HEK293 (cell line): ENCODE data around the gene BIRC5.

ENCODE experiments used
- CTCF ChIA-PET: fragments of 350-600 bp; formaldehyde crosslinking; extraction: SDS; loops from one replicate; lab custom pipeline; 2021; ENCODE audit warnings: antibody characterized with exemption; lab: Yijun Ruan, JAX
- POLR2A ChIA-PET: fragments of 300-600 bp; formaldehyde crosslinking; extraction: SDS; loops from one replicate; lab custom pipeline; 2020; ENCODE audit warnings: antibody characterized with exemption, inconsistent platforms; lab: Yijun Ruan, JAX
- H3K27ac ChIP-seq: fragments of 200-500 bp; sonication (Bioruptor generic); 2 replicates; pipeline ENCODE4 v1.5.1; 2014; ENCODE audit warnings: low read depth, low read length, control low read depth, inconsistent platforms; ENCODE audit errors: extremely low read depth
- H3K36me3 ChIP-seq, 2 experiments: fragments of 200-500 bp in 1 of 2; sonication (Bioruptor generic) in 1 of 2; 1 replicate in 1 of 2; 2 replicates in 1 of 2; pipeline ENCODE4 v1.5.1; 2014 to 2017; ENCODE audit warnings: inconsistent platforms in 2 of 2, low read length in 2 of 2; ENCODE audit not compliant: control insufficient read depth in 2 of 2, insufficient read depth in 1 of 2
- H3K4me1 ChIP-seq: fragments of 200-500 bp; sonication (Bioruptor generic); 2 replicates; pipeline ENCODE4 v1.5.1; 2014; ENCODE audit warnings: mild to moderate bottlenecking, low read length, inconsistent platforms; ENCODE audit not compliant: control insufficient read depth, insufficient read depth
- H3K4me3 ChIP-seq: 2 replicates; pipeline ENCODE4 v1.5.1; 2011; ENCODE audit warnings: low read depth, mild to moderate bottlenecking, control low read depth, low read length, moderate library complexity
- H3K9me3 ChIP-seq: fragments of 200-500 bp; sonication (Bioruptor generic); 2 replicates; pipeline ENCODE4 v1.5.1; 2014; ENCODE audit warnings: low read depth, low read length, inconsistent platforms; ENCODE audit not compliant: control insufficient read depth, insufficient read depth
- ELK4 ChIP-seq: IDR thresholded peaks from 2 replicates; pipeline ENCODE4 v1.6.1; 2011; ENCODE audit warnings: mild to moderate bottlenecking, low read depth, low read length, borderline replicate concordance
- GLIS2 ChIP-seq: fragments of 450-650 bp; formaldehyde crosslinking; IDR thresholded peaks from 2 replicates; pipeline ENCODE4 v1.5.1; 2016; ENCODE audit warnings: missing biosample characterization, missing genetic modification characterization
- KLF9 ChIP-seq: fragments of 450-650 bp; formaldehyde crosslinking; IDR thresholded peaks from 2 replicates; pipeline ENCODE4 v1.5.1; 2016; ENCODE audit warnings: missing biosample characterization, missing genetic modification characterization, low read depth
- MZF1 ChIP-seq: fragments of 450-650 bp; formaldehyde crosslinking; IDR thresholded peaks from 2 replicates; pipeline ENCODE4 v1.5.1; 2017; ENCODE audit warnings: missing biosample characterization, missing genetic modification characterization, borderline replicate concordance
- YY2 ChIP-seq: fragments of 450-650 bp; formaldehyde crosslinking; IDR thresholded peaks from 2 replicates; pipeline ENCODE4 v1.5.1; 2016; ENCODE audit warnings: missing biosample characterization, missing genetic modification characterization
- ZBTB11 ChIP-seq: fragments of 450-650 bp; formaldehyde crosslinking; conservative IDR thresholded peaks from 2 replicates; pipeline ENCODE4 v1.5.1; 2016; ENCODE audit warnings: low read depth, missing biosample characterization, missing genetic modification characterization
- ZNF138 ChIP-seq: fragments of 450-650 bp; formaldehyde crosslinking; IDR thresholded peaks from 2 replicates; pipeline ENCODE4 v1.5.1; 2016; ENCODE audit warnings: missing biosample characterization, missing genetic modification characterization, borderline replicate concordance
- ZNF16 ChIP-seq: fragments of 450-650 bp; formaldehyde crosslinking; IDR thresholded peaks from 2 replicates; pipeline ENCODE4 v1.5.1; 2016; ENCODE audit warnings: low read depth, missing biosample characterization, missing genetic modification characterization
- ZNF549 ChIP-seq: fragments of 450-650 bp; IDR thresholded peaks from 2 replicates; pipeline ENCODE4 v1.5.1; 2018; ENCODE audit warnings: missing biosample characterization, missing genetic modification characterization, mild to moderate bottlenecking, inconsistent platforms, moderate library complexity
- ZNF654 ChIP-seq: fragments of 450-650 bp; formaldehyde crosslinking; IDR thresholded peaks from 2 replicates; pipeline ENCODE4 v1.5.1; 2016; ENCODE audit warnings: low read depth, missing biosample characterization, missing genetic modification characterization
- ZNF664 ChIP-seq: fragments of 450-650 bp; formaldehyde crosslinking; IDR thresholded peaks from 2 replicates; pipeline ENCODE4 v1.5.1; 2016; ENCODE audit warnings: missing biosample characterization, missing genetic modification characterization
- ZNF704 ChIP-seq: fragments of 450-650 bp; formaldehyde crosslinking; IDR thresholded peaks from 2 replicates; pipeline ENCODE4 v1.5.1; 2016; ENCODE audit warnings: missing biosample characterization, missing genetic modification characterization
- ZNF777 ChIP-seq: fragments of 450-650 bp; formaldehyde crosslinking; IDR thresholded peaks from 2 replicates; pipeline ENCODE4 v1.5.1; 2017; ENCODE audit warnings: missing biosample characterization, missing genetic modification characterization, borderline replicate concordance

Gene BIRC5

GRCh38 chr17:78266771-78267170 is 52.7 kb downstream of the BIRC5 start:
- ChIA-PET POLR2A (interaction anchor here (1.2 kb wide), 1 partner anchor 16 kb away, joined by 3 read pairs; no protein-coding TSS in a partner anchor), CTCF (no interaction called here)
- H3K4me1 ChIP-seq = peaks cover 8% of the 10 kb centered on the region; the same call in 1 of the 2 replicates

GRCh38 chr17:78267253-78268073 is 53.4 kb downstream of the BIRC5 start:
- H3K4me1 ChIP-seq = peaks cover 8% of the 10 kb centered on the region; the same call in 1 of the 2 replicates
- H3K9me3 ChIP-seq = no peaks in the 10 kb centered on the region
- no peak overlapping the region for H3K4me3 ChIP-seq
- no peaks in the 10 kb centered on the region for H3K36me3 ChIP-seq
- no peak overlapping the region for H3K27ac ChIP-seq
- TF ChIP-seq ZNF654 (tag by site-specific recombination) (no peak), GLIS2 (peak; percentile 14; the same call in 1 of the 2 replicates), KLF9 (no peak), ELK4 (no peak), MZF1 (tag by site-specific recombination) (no peak), YY2 (tag by site-specific recombination) (no peak), ZNF664 (tag by site-specific recombination) (no peak), ZNF138 (tag by site-specific recombination) (no peak)
- ChIA-PET POLR2A (interaction anchor here (1.2 kb wide), 2 partner anchors 11 to 17 kb away, joined by 3 read pairs; no protein-coding TSS in a partner anchor), CTCF (interaction anchor here (3.2 kb wide), 1 partner anchor 16 kb away, joined by 22 read pairs; no protein-coding TSS in a partner anchor)

More at GRCh38 chr17:78266771-78267170, 52.7 kb downstream of the BIRC5 start:
- no peak overlapping the region for H3K27ac ChIP-seq
- no peak overlapping the region for H3K4me3 ChIP-seq
- peak; percentile 74 for TF ChIP-seq ZNF16 (tag by site-specific recombination)
- no peak for TF ChIP-seq ZNF549
- TF ChIP-seq ZNF704 (tag by site-specific recombination) = no peak
- H3K9me3 ChIP-seq = no peaks in the 10 kb centered on the region
- H3K36me3 ChIP-seq = no peaks in the 10 kb centered on the region

GRCh38 chr17:78268191-78268874 is 54.3 kb downstream of the BIRC5 start:
- ChIA-PET POLR2A (interaction anchor here (1.2 kb wide), 2 partner anchors 10 to 13 kb away, joined by 3 to 5 read pairs; no protein-coding TSS in a partner anchor), CTCF (interaction anchor here (0.6 to 3.2 kb wide), 4 partner anchors 17 to 248 kb away, joined by 3 to 22 read pairs (median 4); no protein-coding TSS in a partner anchor)
- Histone ChIP-seq H3K4me1 (peaks cover 8% of the 10 kb centered on the region; the same call in 1 of the 2 replicates), H3K9me3 (no peaks in the 10 kb centered on the region), H3K36me3 (no peaks in the 10 kb centered on the region), H3K4me3 (no peak overlapping the region), H3K27ac (no peak overlapping the region)
- TF ChIP-seq KLF9 (0 out of 2 replicates have a peak, but pooled peaks have one; percentile 23), ZBTB11 (tag by site-specific recombination) (no peak), ZNF777 (tag by site-specific recombination) (no peak)
